GM23248 (cell line): ENCODE data around the gene TNFSF8.

Source experiments
- EZH2 ChIP-seq: fragments of 200-600 bp; sonication (generic); IDR thresholded peaks from 2 replicates; pipeline ENCODE4 v1.6.1; 2018; ENCODE audit warnings: antibody characterized with exemption, mild to moderate bottlenecking; ENCODE audit not compliant: insufficient read depth, poor library complexity, severe bottlenecking
- EZH2phosphoT487 ChIP-seq: fragments of 200-600 bp; sonication (generic); IDR thresholded peaks from 2 replicates; pipeline ENCODE4 v1.6.1; 2018; ENCODE audit warnings: antibody characterized with exemption, moderate library complexity, mild to moderate bottlenecking, low read depth; ENCODE audit not compliant: insufficient read depth

GRCh38 chr9:114910541-114910940, 19.9 kb downstream of the TNFSF8 start:
- TF ChIP-seq EZH2 (no peak), EZH2phosphoT487 (no peak)
